Inflammatory macrophage (primary cell): ENCODE data around the gene TMEM18.

ENCODE experiments used
- DNase-seq, 2 donors: peaks; one replicate each; pipeline ENCODE4 v3.0.0-alpha.2; 2020 to 2022

The TMEM18 gene

DNA sequence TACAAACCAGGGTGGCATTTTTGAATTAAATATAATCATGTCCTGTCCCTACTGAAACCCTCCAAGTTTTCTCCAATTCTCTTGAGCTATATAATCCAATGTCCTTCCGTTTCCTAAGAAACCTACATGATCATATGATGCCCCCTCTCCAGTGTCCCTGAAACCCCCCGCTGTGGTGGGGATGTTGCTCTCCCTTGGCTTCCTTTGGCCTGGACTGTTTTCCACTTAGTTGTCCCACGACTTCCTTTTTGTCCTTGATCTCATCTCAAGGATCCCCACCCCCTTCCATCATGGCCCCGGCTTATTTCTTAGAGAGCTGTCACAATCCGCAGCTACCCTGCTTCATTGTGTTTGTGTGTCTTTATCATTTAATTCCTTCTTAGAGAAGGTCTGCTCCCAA, 43.8 kb downstream of the TMEM18 start:
- no peak for DNase-seq

GRCh38 chr2:632471-632870, 44.7 kb downstream of the TMEM18 start:
- DNase-seq = no peak

GRCh38 chr2:631741-632140, 45.5 kb downstream of the TMEM18 start:
- DNase-seq = no peak

DNA sequence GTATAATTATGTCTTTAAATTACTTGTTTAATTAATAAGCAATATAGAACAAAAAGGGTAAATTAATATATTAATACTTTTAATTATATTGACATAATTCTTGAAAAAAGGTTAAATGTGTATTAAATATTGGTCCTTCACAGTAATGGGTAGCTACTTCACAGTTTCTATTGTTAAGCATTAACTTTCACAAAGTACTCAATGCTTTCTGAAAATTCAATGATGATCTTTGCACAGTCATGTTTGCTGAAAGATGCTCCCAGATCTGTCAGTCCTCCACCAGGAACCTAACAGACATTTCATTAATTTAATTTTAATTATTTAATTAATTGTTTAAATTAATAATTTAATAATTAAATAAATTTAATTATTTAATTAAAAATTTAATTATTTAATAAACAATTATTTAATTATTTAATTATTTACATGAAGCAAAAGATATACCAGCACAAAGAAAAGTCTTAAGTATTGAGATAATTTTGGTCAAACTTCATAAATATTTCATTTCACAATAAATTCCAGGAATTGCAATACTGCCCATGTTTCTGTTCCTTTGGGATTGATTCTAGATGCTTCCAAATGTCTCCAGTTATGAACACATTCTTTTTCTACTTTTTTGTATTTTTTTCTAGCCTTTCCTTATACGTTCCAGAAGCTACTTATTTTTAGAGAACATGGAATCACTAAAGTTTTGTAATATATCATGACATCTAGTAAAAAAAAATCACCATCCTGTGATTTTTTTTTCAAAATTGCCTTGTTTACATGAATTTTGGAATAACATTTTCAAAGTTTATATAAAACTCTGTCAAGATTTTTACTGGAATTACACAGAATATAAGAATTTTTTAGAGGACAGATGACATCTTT, 46.5 kb downstream of the TMEM18 start:
- DNase-seq = no peak

DNA sequence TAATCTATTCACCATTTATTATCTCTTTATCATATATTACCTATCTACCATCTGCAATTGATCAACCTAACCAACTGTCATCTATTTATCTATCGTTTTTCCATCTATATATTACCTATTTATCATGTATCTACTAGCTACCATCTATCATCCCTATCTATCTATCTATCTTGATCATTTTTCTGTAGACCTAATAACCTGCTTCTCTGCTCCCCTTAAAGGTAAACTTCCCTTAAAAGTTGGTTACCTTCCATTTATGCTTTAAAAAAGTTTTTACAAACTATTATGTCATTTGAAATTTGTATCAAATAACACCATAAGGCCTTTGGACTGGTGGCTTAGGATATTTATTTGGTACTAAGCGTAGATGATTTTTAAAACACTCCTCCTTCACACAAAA, 47.2 kb downstream of the TMEM18 start:
- DNase-seq = no peak

GRCh38 chr2:628651-629050, 48.6 kb downstream of the TMEM18 start:
- no peak for DNase-seq

GRCh38 chr2:627926-628560, 49.2 kb downstream of the TMEM18 start:
- no peak for DNase-seq

GRCh38 chr2:627340-627709, 49.9 kb downstream of the TMEM18 start:
- no peak for DNase-seq

- no peak for DNase-seq
Measured at GRCh38 chr2:626491-627339, 50.5 kb downstream of the TMEM18 start.

DNA sequence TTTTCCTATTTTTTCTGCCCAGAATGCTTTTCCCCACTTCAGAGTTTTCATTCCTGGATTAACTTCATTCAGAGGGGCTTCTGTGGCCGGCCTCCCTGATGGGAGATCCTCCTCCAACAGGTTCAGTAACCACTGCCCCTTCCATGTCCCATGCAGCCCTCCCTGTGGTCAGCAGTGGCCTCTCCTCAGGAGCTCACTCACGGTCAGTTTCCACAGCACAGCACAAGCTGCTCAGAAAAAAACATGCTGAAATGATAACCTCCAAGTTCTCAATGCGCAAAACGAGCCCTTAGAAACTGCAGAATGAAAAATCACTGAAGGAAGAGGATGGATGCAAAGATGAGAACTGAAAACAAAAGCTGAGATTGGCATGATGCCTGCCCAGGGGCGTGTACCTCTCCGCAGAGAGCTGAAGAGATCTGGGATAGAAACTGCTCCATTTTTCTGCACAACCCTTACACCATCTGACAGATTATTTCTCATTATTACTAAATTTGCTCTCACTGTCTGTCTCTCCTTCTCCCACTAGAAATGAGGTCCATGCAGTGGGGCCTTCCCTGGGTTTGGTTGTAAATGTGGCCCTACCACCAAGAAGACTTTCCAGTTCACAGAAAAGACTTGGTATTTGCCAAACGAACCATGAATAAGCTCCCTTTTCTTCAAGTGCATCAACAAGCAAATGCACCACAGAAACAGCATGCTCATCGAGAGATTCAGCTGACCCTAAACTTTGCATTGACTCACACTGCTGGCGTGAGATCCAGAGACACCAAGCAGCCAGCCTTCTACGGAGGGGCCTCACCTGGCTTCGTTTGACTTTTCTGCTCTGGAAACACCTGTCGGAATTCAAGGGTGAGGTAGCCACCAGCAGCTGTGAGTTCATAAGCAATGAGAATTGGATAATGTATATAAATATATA, 51.5 kb downstream of the TMEM18 start:
- DNase-seq = no peak

DNA sequence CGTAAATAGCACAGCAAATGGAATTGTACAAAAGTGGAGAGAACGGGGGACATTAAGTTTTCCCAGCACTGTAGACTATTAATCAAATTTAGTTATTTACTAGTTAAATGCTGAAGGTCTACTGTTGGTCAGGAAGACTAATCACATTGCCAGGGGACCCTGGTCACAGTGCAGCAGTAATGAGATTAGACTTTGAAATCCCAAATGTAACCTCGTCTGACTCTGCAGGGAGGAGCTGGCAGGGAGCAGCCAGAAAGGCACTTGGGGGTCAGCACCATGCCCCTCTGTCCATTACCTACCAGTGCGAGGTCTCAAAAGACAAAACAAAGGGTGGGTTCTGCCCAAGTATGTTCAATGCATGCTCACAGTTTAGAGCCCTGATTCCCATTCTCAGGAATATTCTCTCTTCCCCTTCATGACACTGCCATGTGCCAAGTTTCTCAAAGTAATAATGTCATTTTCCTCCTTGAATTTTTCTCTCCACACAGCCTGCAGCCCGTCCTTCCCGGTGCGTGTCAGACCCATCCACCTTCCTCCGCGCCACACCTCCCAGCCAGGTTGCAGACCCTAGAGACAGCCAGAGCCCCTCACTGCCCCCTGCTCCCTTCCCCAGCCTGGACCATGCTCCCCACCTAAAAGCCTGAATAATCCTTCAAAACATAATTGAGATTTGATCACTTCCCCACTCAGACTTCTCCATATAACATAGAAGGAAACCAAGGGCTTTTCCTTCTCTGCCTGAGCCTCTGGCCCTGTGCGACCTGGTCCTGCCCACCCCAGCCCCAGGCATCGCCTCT, 52.5 kb downstream of the TMEM18 start:
- DNase-seq = no peak

DNA sequence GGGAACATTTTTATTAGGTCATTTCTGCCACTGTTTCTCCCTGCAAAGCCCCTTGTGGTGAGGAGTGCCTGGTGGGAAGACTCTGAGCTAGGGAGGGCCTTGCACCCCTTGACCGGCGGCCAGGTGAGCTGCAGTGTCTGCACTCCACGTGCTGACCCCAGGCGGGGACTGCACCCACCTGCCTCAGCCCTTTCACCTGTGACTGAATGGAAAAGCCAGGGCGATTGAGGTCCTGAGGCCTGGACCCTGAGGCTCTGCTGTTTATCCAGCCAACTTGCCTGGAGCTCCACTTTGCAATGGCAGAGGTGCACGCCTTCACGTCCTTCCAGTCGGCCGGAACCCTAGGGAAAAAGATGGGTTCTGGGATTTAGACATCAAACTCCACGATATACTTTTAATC, 53.1 kb downstream of the TMEM18 start:
- DNase-seq = no peak

DNA sequence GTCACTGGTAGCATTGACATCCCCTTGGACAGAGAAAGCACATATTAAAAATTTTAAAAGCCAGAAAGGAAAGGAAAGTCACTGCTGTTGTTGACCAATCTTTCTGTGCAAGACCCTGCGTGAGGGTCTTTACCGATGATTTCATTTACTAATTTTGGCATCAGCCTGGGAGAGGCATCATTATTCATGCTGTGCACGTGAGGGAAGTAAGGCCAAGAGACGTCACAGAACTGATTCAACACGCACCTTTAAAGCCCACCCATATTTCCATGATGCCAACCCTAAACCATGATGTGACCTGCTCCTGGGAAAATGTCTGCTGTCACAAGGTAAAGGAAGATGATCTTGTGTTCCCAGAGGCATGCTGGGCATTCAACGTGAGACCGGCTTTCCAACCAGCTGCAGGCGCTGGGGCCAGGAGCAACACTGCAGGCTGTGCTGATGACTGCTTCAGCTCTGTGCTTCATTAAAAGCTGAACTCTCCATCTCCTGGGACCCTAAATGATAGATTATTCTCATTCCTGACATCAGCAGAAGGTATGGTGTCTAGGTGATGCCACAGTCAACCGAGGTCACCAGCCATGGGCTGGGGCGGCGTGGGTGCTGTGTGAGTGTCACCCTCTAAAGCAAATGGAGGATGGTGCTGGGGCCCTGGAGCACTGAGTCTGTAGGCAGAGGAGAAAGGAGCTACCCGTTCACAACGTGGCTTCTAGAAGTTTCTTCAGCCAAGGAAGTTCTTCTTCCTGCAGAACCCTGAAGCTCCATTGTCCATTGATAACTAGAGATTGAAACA, 53.9 kb downstream of the TMEM18 start:
- no peak for DNase-seq

- DNase-seq = no peak
Measured at GRCh38 chr2:622357-622756, 54.8 kb downstream of the TMEM18 start.

- DNase-seq = no peak
Measured at GRCh38 chr2:621303-622099, 55.7 kb downstream of the TMEM18 start.

DNA sequence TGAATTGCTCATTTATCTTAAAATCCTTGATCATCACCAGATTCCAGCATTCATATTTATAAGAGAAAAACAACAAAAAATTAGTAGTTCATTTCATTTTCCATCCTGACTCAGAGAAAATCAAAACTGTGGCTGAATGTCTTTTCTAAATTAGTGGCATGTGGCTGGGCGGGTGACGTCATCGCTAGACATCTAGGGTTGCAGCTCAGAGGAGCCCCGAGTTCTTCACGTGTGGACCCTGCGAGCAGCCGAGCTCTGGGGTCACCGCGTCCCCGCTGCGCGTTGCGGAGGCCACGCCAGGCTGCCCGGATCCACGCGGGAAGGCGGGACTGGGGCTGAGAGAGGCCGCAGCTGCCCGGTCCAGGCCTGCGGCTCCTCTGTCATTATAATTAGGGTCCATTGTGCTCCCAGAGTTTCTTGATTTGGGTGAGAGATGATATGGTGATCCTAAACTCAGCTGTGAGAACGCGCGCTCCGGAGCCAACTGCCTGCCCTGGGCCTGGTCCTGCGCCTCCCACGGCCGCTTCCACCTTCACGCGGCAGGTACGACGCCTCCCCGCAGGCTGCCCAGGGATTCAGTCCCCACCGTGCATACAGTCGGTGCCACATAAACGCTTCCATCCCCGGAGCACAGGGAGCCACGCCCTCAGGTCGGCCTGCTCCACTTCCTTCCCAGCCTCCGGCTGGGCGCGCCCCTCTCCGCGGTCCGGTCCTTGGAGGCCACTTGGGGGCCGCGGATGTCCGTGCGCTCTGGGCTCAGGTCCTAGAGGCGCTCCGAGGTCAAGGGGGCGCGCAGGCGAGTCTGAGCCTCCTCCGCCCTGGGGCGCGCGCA, 56.5 kb downstream of the TMEM18 start:
- DNase-seq = no peak

GRCh38 chr2:620004-620403, 57.2 kb downstream of the TMEM18 start:
- no peak for DNase-seq

DNA sequence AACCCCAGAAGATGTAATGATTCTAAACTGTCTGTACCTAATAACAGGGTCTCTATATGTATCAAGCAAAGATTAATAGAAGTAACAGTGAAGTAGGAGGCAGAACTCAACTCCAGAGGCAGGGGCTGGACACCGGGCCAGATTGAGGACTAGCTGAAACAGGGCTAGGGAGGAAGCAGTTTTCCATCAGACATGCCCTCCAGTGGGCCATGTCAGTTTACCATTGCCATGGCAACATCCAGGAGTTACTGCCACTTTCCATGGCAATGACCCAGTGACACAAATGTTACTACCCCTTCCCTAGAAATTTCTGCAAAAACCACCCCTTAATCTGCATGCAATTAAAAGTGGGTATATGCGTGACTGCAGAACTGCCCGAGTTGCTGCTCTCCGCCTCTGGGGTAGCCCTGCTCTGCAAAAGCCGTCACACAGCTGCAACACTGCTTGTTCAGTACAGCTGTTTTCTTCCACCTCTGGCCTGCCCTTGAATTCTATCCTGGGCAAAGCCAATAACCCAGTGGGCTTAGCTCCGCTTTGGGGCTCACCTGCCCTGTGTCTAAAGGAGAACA, 58.7 kb downstream of the TMEM18 start:
- no peak for DNase-seq
